CD4-positive, alpha-beta T cell treated with Interleukin-4 for 1 hour (primary cell): ENCODE results near the gene EMC9.

Experiments used
- DNase-seq, 2 donors: peaks; one replicate each; pipeline ENCODE4 v3.0.0-alpha.2; 2020 to 2022

EMC9 gene

DNA sequence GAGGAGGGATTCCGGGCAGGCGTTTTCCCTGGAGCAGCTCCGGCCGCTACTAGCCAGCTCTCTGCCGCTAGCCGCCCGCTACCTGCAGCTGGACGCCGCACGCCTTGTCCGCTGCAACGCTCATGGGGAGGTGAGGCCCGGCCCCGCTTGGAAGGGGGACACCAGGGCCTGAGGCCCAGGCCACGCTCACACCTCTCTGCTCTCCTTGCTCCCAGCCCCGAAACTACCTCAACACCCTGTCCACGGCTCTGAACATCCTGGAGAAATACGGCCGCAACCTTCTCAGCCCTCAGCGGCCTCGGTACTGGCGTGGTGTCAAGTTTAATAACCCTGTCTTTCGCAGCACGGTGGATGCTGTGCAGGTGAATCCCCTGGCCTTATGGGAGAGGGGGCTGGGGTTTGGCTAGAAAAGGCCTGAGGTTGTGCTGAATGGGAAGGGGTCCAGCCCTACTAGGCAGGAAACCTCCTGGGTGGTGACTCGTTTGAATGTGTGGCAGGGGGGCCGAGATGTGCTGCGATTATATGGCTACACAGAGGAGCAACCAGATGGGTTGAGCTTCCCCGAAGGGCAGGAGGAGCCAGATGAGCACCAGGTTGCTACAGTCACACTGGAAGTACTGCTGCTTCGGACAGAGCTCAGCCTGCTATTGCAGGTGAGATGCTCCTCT is 6.5 kb upstream of the EMC9 start:
- no peak for DNase-seq

DNA sequence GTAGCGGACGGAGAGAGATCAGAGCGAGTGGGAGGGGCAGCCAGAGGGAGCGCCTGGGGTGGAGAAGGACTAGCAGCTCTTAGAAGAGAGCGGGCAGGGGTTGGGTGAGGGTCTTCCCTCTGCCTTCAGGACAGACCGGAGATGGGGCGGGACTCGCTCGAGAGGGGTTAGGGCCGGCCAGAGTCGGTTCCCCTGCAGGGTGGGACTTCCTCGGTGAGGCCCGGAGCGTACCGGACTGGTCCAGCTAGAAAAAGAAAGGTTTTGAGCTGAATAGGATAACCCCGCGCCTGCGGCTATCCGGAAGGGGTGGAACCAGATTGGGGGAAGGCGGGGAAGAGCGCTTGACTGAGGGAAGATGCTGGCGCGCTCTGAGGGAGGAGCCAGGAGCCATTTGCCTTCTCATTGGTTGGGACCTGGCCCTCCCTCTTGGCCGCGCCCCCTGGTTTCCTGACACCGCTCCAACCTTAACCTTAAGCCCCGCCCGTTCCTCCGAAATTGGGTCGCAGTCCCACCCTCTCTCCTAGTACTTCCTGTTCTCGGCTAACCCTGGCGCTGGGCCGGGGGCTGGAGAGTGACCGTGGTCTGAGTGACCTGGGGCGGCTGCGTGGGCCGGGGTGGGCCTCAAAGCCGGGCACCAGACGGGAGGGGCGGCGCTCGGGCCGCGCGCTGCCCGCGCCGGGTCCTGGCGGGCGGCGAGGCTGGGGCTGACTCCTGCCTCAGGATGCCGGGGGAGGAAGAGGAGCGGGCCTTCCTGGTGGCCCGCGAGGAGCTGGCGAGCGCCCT is 5.8 kb upstream of the EMC9 start, which contains the start of gene RNF31:
RNF31 (plus strand) TSS at position 521 of the 783 bp plus-strand sequence; CDS start at position 722, 201 bp downstream.
- DNase-seq, result peak; percentile 97

DNA sequence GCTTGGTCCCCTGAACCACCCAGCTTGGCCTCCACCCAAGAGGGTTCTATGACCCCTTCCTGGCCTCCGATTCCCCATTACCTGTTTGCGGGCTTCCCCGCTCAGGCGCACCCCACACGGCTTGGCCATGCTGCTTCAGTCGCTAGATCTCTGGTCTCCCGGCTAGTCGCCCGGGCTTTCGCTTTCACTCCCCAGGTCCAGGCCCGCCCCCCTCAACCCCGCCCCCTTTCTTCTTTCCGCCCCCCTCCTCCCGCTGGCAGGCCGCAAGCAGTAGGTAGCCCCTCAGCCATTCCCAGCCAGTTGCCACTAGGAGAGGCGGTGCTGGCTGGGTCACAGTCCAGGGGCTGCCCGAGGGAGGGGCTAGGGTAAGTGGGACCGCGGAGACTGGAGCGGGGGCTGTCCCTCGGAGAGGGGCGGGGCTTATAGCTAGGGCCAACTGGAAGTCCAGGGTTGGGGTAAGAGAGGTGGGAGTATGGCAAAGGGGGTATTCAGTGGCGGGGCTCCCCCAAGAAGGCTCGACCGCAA is 5.1 kb upstream of the EMC9 start, which contains the start of gene PSME2:
PSME2 (minus strand) TSS at position 158 of the 525 bp plus-strand sequence; CDS start at position 129, 29 bp downstream.
- peak; percentile 91 for DNase-seq

DNA sequence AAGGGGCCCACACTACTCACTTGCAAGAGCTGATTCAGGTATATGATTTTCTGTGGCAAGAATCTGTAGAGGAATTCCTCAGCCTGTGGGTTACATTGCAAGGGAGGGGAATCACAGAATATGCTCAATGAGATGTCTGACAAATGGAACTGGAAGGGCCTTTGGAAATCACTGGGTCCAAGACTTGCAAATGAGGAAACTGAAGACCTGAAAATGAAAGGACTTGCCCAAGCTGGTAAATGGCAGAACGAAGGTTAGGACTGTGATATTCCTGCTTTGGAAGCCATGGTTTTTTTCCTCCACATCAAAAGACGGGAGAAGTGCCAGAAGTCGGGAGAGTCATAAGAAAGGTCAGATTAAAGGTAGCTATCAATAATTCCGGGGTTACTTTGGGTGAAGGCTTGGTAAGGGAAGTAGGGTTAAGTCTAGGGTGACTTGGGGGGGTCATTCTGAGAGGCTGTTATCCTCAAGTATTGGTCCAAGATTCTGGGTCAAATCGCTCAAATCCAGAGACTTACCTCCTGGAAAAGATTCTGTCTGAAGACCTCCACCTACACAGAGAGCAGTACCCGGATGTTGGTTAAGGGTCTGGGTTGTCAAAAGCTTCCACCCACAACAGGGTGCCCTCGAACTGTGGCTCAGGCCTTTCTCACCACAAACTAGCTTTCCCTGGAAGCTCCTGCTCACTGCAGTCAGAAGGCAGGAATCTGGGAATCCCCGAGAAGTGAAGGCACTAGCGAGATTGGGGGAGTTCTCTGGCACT is 4.5 kb upstream of the EMC9 start:
- no peak for DNase-seq

DNA sequence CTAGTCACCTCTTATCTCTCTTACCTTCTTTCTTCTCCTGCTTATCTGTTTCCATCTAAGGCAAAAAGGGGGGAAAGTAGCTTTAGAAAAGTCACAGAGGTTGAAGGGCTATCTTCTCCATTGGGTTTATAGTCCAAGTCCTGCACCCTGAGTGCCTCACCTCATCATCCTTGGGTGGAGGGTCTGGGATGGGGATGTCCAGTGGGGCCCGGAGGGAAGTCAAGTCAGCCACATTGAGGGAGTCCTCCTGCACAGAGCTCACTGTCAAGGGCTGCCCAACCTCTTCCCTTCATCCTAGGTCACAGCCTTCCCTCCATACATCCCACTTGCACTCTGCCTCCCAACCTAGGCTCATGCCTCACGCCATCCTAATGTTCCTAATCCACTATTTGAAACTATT is 3.8 kb upstream of the EMC9 start:
- DNase-seq, result no peak

DNA sequence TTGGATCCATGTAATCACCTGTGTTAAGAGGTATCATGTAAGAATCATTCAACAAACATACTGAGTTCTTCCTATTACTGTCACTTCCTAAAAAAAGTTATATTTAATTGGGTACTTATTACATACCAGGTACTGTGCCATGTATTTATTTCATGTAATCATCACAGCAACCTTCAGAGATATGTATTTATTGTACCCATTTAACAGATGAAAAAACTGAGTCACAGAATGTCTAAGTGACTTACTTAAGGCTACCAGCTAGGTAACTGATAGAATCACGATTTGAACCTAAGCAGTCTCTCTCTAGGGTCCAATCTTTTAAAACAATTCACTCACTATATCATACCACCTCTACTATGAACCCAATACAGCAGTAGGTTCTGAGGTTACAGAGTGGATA is 3.1 kb upstream of the EMC9 start:
- no peak for DNase-seq

DNA sequence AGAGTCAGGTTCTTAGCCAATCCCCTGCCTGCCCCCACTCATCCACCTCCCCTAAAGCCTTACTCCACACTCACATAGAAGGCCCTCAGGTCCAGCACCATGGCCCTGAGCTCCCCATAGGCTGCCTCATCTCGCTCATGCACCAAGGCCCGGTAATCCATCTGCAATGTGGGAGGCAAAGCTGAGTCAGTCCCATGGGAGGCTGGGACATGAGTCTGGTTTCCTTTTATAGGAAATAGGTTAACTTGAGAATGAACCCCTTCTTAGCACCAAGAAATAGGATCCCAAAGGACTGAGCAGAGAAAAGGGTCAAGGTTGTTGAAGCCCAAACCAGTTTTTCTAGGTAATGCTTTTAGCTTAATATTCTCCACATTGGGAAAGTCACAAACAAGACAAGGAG is 2.1 kb upstream of the EMC9 start:
- DNase-seq, result no peak

DNA sequence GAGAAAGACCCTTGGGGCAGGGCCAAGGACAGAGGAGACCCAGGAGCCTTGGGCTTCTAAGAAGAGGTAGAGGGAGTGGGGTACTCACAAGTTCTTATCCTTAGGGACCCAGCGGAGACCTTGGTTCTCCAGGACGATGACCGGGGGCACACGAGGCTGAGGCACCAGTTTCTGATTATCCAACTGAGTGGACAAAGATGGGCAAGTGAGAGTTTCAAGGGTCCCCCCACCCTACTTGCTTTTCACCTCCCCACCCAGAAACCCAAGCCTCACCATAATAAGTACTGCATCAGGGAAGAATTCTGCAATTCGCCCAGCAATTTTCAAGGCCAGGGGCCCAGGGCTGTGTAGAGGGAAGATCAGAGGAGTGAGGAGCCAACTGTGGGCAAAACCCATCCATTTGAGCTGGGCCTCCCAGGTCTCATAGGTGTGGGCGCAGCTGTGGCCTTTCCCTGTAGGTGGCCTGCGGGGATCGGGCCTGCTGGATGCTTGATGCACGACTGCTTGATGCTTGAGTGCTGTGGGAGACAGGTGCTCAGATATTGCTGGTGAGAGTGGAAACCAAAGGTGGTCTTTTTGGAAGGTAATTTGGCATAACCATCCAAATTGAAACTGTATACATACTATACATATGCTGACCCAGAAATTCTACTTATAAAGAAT is 2.0 kb downstream of the EMC9 start:
- DNase-seq, result peak in 1 of 2 donors; percentile 33

DNA sequence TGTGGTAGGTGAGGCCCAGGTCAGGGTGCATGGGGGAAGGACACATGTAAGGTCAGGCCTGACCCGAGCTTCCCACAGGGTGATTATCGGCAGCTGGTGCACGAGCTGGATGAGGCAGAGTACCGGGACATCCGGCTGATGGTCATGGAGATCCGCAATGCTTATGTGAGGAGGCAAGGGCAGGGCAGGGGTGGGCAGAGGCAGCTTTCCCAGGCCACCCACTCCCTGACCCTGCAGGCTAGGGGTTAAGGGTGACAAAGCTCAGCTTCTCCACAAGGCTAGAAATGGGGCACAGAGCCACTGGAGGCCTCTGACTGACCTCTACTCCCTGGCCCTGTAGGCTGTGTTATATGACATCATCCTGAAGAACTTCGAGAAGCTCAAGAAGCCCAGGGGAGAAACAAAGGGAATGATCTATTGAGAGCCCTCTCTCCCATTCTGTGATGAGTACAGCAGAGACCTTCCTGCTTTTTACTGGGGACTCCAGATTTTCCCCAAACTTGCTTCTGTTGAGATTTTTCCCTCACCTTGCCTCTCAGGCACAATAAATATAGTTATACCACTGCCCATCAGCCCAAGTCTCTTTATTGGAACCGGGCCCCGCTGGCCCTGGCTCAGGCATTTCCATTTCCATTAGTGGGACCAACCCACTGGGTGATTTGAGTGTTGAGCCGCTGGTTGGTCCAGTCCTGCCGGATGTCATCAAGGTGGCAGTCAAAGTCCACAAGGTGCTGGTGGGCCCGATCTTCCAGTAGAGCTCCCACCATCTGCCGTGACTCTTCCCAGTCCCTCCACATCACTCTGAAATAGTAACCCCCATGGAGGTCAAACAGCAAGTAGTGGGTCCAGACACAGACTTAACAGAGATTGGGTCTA is 2.8 kb downstream of the EMC9 start:
- DNase-seq, result no peak

DNA sequence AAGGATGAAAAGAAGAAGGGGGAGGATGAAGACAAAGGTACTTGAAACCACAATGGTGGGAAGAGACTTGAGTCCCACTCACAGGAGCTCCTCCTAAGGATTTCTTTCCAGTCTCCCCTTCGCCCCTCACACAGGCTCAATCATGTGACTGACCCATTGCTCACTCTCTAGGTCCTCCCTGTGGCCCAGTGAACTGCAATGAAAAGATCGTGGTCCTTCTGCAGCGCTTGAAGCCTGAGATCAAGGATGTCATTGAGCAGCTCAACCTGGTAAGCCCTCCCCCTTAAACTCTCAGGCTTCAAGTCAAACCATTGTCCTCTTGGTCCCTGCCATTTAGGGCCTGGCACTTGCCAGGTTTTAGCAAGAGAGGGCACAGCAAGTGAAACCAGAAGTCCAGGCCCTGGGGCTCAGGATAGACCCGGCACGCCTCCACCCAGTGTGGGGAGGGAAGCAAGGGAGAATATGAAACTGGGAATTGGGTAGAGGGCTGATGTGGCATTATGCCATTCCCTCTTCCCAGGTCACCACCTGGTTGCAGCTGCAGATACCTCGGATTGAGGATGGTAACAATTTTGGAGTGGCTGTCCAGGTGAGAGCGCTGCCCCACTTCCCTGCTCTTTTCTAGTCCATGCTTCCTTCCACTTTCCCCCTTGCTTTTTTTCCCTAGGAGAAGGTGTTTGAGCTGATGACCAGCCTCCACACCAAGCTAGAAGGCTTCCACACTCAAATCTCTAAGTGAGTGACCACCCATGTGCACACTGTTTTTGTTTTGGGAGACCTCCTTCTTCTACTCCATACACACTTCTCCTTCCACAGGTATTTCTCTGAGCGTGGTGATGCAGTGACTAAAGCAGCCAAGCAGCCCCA is 3.6 kb downstream of the EMC9 start:
- DNase-seq, result no peak

DNA sequence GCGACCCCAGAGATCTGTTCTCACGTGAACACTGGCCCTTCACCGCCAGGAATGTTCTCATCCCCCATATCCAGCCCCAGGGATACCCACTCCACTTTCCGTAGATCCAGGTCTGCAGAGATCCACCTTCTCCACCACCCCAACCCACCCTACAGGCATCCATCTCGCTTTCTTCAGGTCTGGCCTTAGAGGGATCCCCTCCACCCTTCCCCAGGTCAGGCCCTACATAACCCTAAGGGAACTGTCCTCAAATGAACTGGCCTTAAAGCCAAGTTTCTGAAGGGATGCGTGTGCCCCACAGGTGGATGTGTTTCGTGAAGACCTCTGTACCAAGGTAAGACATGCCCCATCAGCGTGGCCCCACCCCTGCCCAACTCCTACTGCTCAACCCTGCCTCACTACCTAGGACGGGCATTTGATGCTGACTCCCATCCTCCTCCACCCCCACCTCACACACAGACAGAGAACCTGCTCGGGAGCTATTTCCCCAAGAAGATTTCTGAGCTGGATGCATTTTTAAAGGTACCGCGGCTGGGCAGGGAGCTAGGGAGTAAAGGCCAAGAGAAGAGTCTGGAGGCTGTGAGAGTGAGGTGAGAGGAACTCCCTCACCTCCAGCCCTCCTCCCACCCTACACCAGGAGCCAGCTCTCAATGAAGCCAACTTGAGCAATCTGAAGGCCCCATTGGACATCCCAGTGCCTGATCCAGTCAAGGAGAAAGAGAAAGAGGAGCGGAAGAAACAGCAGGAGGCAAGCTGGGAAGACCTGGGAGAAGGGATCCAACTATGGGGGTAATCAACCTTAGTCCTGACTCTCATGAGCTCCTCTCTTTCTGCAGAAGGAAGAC is 4.5 kb downstream of the EMC9 start:
- no peak for DNase-seq

DNA sequence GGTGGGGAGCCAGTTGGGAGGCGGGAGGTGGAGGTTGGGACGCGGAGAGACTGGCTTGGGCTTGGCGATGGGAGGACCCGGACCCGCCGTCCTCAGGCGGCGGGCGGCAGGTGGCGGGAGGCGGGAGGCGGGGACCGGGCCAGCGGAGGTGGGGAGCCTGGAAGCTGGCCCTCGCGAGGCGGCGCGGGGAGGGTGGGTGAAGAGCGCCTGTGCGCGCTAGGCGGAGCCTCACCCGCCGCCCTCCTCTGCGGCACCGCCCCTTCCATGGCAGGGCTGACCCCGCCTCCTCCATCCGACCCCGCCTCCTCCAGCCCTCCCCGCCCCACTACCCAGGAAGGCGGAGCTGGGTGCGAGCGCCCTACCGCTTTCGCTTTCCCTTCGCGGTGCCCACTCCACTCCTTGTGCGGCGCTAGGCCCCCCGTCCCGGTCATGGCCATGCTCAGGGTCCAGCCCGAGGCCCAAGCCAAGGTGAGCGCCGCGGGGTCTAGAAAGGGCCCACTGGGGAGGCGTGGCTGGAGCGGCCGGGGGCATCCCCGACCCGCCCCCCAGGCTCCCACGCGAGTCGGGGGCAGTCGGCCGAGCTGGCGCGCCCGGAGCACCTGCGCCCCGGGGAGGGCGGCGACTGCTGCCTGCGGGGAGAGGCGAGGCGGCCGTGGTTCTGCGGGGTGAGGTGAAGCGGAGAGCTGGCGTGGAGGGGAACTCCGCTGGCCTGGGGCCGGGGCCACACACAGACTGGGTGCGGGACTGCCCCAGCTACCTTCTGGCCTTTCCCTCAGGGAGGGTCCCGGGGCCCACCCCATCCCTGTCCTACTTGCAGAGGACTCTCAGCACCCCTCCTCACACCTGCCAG is 5.3 kb downstream of the EMC9 start, which contains the start of gene PSME1:
PSME1 (plus strand) TSS at position 361 of the 850 bp plus-strand sequence; CDS start at position 430, 69 bp downstream.
- peak; percentile 92 to 96 for DNase-seq

DNA sequence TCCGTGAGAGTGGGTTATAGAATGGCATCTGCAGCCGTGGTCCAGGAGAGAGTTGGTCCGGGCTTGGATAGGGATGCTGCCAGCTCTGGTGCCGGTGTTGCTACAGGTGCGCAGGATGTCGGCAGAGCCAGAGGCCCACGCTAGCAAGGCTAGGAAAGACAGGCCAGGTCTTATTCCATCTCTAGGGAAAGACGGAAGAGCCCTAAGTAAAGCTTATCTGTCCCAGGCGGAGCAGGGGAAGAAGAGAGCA is 5.9 kb downstream of the EMC9 start:
- no peak for DNase-seq

DNA sequence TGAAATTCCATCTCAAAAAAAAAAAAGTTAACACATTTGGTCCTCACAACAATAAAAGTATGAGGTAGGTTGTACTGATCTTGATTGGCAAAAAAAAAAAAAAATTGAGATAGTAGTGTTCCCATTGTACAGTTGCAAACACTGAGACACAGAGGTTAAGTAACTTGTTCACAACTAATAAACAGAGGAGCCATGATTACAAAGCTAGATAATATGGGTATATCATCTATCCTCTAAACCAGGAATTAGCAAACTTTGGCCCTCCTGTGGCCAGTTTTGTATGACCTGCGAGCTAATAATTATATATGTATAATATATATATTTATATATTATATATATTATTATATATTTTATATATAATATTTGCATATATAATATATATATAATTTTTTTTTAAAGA is 7.7 kb downstream of the EMC9 start:
- DNase-seq, result no peak

DNA sequence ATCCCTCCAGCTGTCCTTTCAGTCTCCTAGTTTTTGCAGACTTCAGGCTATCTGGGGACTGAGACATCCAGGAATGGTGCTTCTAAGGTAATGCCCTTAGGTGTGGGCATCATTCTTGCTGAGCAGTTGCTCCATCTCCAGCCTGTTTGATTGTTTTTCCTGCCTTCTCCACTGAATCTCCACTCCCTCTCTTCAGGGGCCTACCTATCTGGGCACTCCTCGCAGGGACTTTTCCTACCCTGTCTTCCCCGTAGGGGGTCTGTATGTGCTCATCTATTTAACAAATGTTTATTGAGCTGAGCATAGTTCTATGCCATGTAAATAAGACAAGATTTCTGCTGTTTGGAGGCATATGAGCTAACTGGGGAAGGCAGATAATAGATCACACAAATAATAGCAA is 8.4 kb downstream of the EMC9 start:
- DNase-seq, result no peak

DNA sequence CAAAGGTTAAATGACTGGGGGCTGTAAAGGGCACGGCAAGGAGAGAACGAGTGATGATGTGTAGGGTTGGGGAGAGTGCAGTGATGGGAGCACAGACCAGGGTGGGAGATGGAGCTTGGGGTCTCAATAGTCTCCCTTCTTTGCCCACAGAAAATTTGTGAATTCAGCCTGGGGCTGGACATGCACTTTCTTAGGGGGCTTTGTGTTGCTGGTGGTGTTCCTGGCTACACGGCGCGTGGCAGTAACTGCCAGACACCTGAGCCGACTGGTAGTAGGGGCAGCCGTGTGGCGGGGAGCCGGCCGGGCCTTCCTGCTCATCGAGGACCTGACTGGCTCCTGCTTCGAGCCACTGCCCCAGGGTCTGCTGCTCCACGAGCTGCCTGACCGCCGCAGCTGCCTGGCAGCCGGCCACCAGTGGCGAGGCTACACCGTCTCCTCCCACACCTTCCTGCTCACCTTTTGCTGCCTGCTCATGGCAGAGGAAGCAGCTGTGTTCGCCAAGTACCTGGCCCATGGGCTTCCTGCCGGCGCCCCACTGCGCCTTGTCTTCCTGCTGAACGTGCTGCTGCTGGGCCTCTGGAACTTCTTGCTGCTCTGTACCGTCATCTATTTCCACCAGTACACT is 9.2 kb downstream of the EMC9 start:
- peak; percentile 17 to 30 for DNase-seq

DNA sequence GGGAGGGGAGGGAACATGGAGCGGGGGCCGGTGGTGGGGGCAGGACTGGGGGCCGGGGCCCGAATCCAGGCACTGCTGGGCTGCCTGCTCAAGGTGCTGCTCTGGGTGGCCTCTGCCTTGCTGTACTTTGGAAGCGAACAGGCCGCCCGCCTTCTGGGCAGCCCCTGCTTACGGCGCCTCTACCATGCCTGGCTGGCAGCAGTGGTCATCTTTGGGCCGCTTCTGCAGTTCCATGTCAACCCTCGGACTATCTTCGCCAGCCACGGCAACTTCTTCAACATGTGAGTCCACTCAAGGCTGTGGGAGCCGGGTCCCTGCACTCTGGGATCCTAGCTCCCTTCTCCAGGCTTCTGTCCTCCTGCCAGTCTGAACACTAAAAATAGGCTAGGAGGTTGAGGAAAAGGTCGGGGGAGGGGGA is 9.8 kb downstream of the EMC9 start:
- no peak for DNase-seq
